Cardiac fibroblast (primary cell): ENCODE results near the gene ARHGEF39.

Experiments
- DNase-seq, 2 donors: peaks; one replicate each; pipeline versions ENCODE4 v3.0.0 to v3.0.0-alpha.2; 2010; ENCODE audit warnings: low read depth in 2 of 2
- H3K4me3 ChIP-seq, 2 donors: replicated peaks in 1 of 2; 1 replicate in 1 of 2; 2 replicates in 1 of 2; pipeline ENCODE4 v1.5.1; 2011; ENCODE audit warnings: low read depth in 2 of 2, low read length in 2 of 2, mild to moderate bottlenecking in 2 of 2, moderate library complexity in 1 of 2
- CTCF ChIP-seq: IDR thresholded peaks from one replicate; pipeline ENCODE4 v1.5.1; 2011; ENCODE audit warnings: low read depth, mild to moderate bottlenecking, low read length, inconsistent platforms

ARHGEF39 gene

GRCh38 chr9:35666045-35666444 lies 1.1 kb upstream of the ARHGEF39 start:
- TF ChIP-seq CTCF, result no peak
- peak in 1 of 2 donors; percentile 65 for DNase-seq
- no peak overlapping the region for H3K4me3 ChIP-seq

- TF ChIP-seq CTCF, result no peak
- no peak for DNase-seq
- H3K4me3 ChIP-seq, result peak overlapping the region; percentile 56 to 65
Observed at GRCh38 chr9:35665471-35665818, 450 bp upstream of the ARHGEF39 start.

GRCh38 chr9:35662437-35662836 lies 2.6 kb downstream of the ARHGEF39 start:
- TF ChIP-seq CTCF, result no peak
- no peak for DNase-seq
- H3K4me3 ChIP-seq, result no peak overlapping the region

GRCh38 chr9:35661756-35662350 lies 3.1 kb downstream of the ARHGEF39 start:
- TF ChIP-seq CTCF, result no peak
- no peak overlapping the region for H3K4me3 ChIP-seq
- DNase-seq, result no peak

GRCh38 chr9:35660966-35661415 lies 4.0 kb downstream of the ARHGEF39 start:
- no peak overlapping the region for H3K4me3 ChIP-seq
- TF ChIP-seq CTCF, result peak; percentile 30
- DNase-seq, result peak; percentile 56 to 64

- peak; percentile 82 to 95 for DNase-seq
- TF ChIP-seq CTCF, result no peak
- H3K4me3 ChIP-seq, result peak overlapping the region; percentile 8 to 97
Observed at GRCh38 chr9:35659340-35659739, 5.7 kb downstream of the ARHGEF39 start.

GRCh38 chr9:35658968-35659220 lies 6.1 kb downstream of the ARHGEF39 start:
- TF ChIP-seq CTCF, result no peak
- peak overlapping the region; percentile 92 to 97 for H3K4me3 ChIP-seq
- peak; percentile 52 to 74 for DNase-seq
